C4-2B (cell line): ENCODE measurements around the gene MPEG1.

ENCODE experiments used
- ZFX ChIP-seq: fragments of 450-650 bp; IDR thresholded peaks from 2 replicates; pipeline ENCODE4 v1.6.1; 2017
- TF ChIP-seq, protein P1 (sequence below): fragments of 450-650 bp; conservative IDR thresholded peaks from 2 replicates; pipeline ENCODE4 v1.5.1; 2017; ENCODE audit warnings: mild to moderate bottlenecking

DNA sequence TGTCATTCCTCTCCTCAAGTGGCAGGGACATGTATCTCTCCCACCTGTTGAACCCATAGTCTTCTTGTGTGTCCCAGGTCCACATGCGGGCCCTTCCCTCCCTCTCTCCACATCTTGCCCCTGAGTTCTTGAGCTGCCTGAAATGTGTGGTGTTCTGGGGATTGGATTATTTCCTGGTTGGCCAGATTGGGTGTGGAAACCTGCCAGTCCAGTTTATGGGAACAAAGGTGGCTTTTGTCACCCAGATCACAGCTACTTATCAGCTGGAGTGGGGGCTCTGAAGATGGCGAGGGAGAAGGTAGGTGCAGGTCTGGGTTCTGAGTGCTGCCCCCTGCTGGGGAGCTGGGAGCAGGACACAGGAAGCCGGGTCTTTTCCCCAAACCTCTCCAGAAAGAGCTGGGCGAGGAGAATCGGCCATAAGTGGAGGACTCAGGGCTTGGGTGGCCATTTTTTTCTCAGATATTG, 26.6 kb downstream of the MPEG1 start:
- TF ChIP-seq, protein P1, sequence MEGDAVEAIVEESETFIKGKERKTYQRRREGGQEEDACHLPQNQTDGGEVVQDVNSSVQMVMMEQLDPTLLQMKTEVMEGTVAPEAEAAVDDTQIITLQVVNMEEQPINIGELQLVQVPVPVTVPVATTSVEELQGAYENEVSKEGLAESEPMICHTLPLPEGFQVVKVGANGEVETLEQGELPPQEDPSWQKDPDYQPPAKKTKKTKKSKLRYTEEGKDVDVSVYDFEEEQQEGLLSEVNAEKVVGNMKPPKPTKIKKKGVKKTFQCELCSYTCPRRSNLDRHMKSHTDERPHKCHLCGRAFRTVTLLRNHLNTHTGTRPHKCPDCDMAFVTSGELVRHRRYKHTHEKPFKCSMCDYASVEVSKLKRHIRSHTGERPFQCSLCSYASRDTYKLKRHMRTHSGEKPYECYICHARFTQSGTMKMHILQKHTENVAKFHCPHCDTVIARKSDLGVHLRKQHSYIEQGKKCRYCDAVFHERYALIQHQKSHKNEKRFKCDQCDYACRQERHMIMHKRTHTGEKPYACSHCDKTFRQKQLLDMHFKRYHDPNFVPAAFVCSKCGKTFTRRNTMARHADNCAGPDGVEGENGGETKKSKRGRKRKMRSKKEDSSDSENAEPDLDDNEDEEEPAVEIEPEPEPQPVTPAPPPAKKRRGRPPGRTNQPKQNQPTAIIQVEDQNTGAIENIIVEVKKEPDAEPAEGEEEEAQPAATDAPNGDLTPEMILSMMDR, result peak; percentile 85
- no peak for TF ChIP-seq ZFX
